H9 (cell line): ENCODE results near the gene GMPR. TPM values are rescaled to one million over a fixed set of nuclear protein-coding genes. Genes with fewer than 3 reads are reported as not detected.

Experiments used
- DNase-seq: peaks from one replicate; pipeline ENCODE4 v3.0.0-alpha.2; 2017
- H2AFZ ChIP-seq: one replicate; pipeline ENCODE4 v1.6.1; 2013; ENCODE audit warnings: mild to moderate bottlenecking, low read length, control low read depth, moderate library complexity
- H2AK5ac ChIP-seq: 2 replicates; pipeline ENCODE4 v1.6.1; 2013; ENCODE audit warnings: low read length, control low read depth, mixed read lengths; ENCODE audit not compliant: insufficient read length
- H2BK120ac ChIP-seq: one replicate; pipeline ENCODE4 v1.6.1; 2013; ENCODE audit warnings: low read depth, mild to moderate bottlenecking, low read length, control low read depth, inconsistent platforms; ENCODE audit not compliant: poor library complexity, severe bottlenecking
- H2BK12ac ChIP-seq: 2 replicates; pipeline ENCODE4 v1.6.1; 2013; ENCODE audit warnings: low read length, control low read depth, mixed read lengths, low read depth; ENCODE audit not compliant: insufficient read length
- H2BK15ac ChIP-seq: 2 replicates; pipeline ENCODE4 v1.6.1; 2013; ENCODE audit warnings: low read depth, low read length, control low read depth
- H2BK20ac ChIP-seq: one replicate; pipeline ENCODE4 v1.6.1; 2013; ENCODE audit warnings: low read depth, mild to moderate bottlenecking, low read length, control low read depth, inconsistent platforms; ENCODE audit not compliant: poor library complexity, severe bottlenecking
- H2BK5ac ChIP-seq: 2 replicates; pipeline ENCODE4 v1.6.1; 2013; ENCODE audit warnings: low read length, control low read depth, mixed read lengths; ENCODE audit not compliant: insufficient read length
- H3K14ac ChIP-seq: 2 replicates; pipeline ENCODE4 v1.6.1; 2013; ENCODE audit warnings: low read length, control low read depth; ENCODE audit not compliant: insufficient read depth
- H3K18ac ChIP-seq: 2 replicates; pipeline ENCODE4 v1.6.1; 2013; ENCODE audit warnings: low read depth, mild to moderate bottlenecking, mixed read lengths, low read length, control low read depth; ENCODE audit not compliant: insufficient read length
- H3K23ac ChIP-seq: 2 replicates; pipeline ENCODE4 v1.6.1; 2013; ENCODE audit warnings: low read length, control low read depth, mixed read lengths, low read depth; ENCODE audit not compliant: insufficient read length
- H3K23me2 ChIP-seq: 2 replicates; pipeline ENCODE4 v1.6.1; 2013; ENCODE audit warnings: low read depth, mild to moderate bottlenecking, mixed read lengths, low read length, control low read depth; ENCODE audit not compliant: insufficient read length, poor library complexity, severe bottlenecking
- H3K27ac ChIP-seq: 2 replicates; pipeline ENCODE4 v1.5.1; 2013; ENCODE audit warnings: low read length, control low read depth, mixed read lengths, low read depth; ENCODE audit not compliant: insufficient read length
- H3K27me3 ChIP-seq: 2 replicates; pipeline ENCODE4 v1.6.1; 2013; ENCODE audit warnings: low read length, control low read depth, inconsistent platforms; ENCODE audit not compliant: insufficient read depth
- H3K4ac ChIP-seq: 2 replicates; pipeline ENCODE4 v1.6.1; 2013; ENCODE audit warnings: low read depth, mild to moderate bottlenecking, control low read depth, inconsistent platforms, low read length, moderate library complexity
- H3K4me1 ChIP-seq: 2 replicates; pipeline ENCODE4 v1.6.1; 2013; ENCODE audit warnings: low read length, control low read depth, inconsistent platforms; ENCODE audit not compliant: insufficient read depth
- H3K4me2 ChIP-seq: 2 replicates; pipeline ENCODE4 v1.6.1; 2013; ENCODE audit warnings: low read length, control low read depth, mixed read lengths; ENCODE audit not compliant: insufficient read length, insufficient read depth
- H3K56ac ChIP-seq: 2 replicates; pipeline ENCODE4 v1.6.1; 2013; ENCODE audit warnings: low read depth, mild to moderate bottlenecking, mixed read lengths, low read length, control low read depth; ENCODE audit not compliant: insufficient read length
- H3K79me1 ChIP-seq: 2 replicates; pipeline ENCODE4 v1.6.1; 2013; ENCODE audit warnings: low read depth, mild to moderate bottlenecking, moderate library complexity, low read length, control low read depth, inconsistent platforms; ENCODE audit not compliant: insufficient read depth, poor library complexity, severe bottlenecking
- H3K79me2 ChIP-seq: 2 replicates; pipeline ENCODE4 v1.6.1; 2013; ENCODE audit warnings: low read length, control low read depth, inconsistent platforms; ENCODE audit not compliant: insufficient read depth
- H3K9ac ChIP-seq: 2 replicates; pipeline ENCODE4 v1.6.1; 2013; ENCODE audit warnings: low read length, control low read depth, mixed read lengths; ENCODE audit not compliant: insufficient read length; ENCODE audit errors: extremely low read depth
- H3K9me3 ChIP-seq: one replicate; pipeline ENCODE4 v1.6.1; 2013; ENCODE audit warnings: low read depth, low read length, inconsistent platforms; ENCODE audit not compliant: control insufficient read depth
- H3T11ph ChIP-seq: one replicate; pipeline ENCODE4 v1.6.1; 2013; ENCODE audit warnings: mild to moderate bottlenecking, low read length, control low read depth, inconsistent platforms
- H4K20me1 ChIP-seq: one replicate; pipeline ENCODE4 v1.6.1; 2013; ENCODE audit not compliant: control insufficient read depth, insufficient read length, insufficient read depth
- H4K5ac ChIP-seq: 2 replicates; pipeline ENCODE4 v1.6.1; 2013; ENCODE audit warnings: low read depth, mild to moderate bottlenecking, mixed read lengths, low read length, control low read depth; ENCODE audit not compliant: insufficient read length
- H4K8ac ChIP-seq: replicated peaks from 2 replicates; pipeline ENCODE4 v1.6.1; 2013; ENCODE audit warnings: low read length, control low read depth, mixed read lengths, low read depth; ENCODE audit not compliant: insufficient read length
- H4K91ac ChIP-seq: 2 replicates; pipeline ENCODE4 v1.6.1; 2013; ENCODE audit warnings: low read depth, mild to moderate bottlenecking, moderate library complexity, mixed read lengths, low read length, control low read depth; ENCODE audit not compliant: insufficient read length
- H3K27ac Mint-ChIP-seq, 3 experiments: 2 replicates in 2 of 3; 3 replicates in 1 of 3; pipeline ENCODE4 v1.8.0; 2020 to 2021; ENCODE audit warnings: mixed read lengths in 3 of 3, mild to moderate bottlenecking in 1 of 3, moderate library complexity in 1 of 3
- H3K27me3 Mint-ChIP-seq: 2 replicates; pipeline ENCODE4 v1.8.0; 2021; ENCODE audit warnings: low read depth, mild to moderate bottlenecking, moderate library complexity, mixed read lengths
- H3K36me3 Mint-ChIP-seq, 3 experiments: 2 replicates in 2 of 3; 3 replicates in 1 of 3; pipeline ENCODE4 v1.8.0; 2020 to 2021; ENCODE audit warnings: low read depth in 3 of 3, mixed read lengths in 3 of 3; ENCODE audit not compliant: insufficient read depth in 1 of 3
- H3K4me1 Mint-ChIP-seq, 2 experiments: 2 replicates each; pipeline ENCODE4 v1.8.0; 2020; ENCODE audit warnings: mixed read lengths in 2 of 2
- H3K4me3 Mint-ChIP-seq, 2 experiments: 2 replicates in 1 of 2; 3 replicates in 1 of 2; pipeline ENCODE4 v1.8.0; 2020 to 2021; ENCODE audit warnings: mild to moderate bottlenecking in 2 of 2, mixed read lengths in 2 of 2, moderate library complexity in 1 of 2
- H3K9me3 Mint-ChIP-seq, 2 experiments: 2 replicates in 1 of 2; 3 replicates in 1 of 2; pipeline ENCODE4 v1.8.0; 2020; ENCODE audit warnings: mild to moderate bottlenecking in 2 of 2, mixed read lengths in 2 of 2, moderate library complexity in 1 of 2
- WGBS: extraction: QIAGEN DNeasy Blood & Tissue Kit; methylation state at CpG from one replicate; pipeline ENCODE4 v1.1.7; 2013; ENCODE audit warnings: missing lambda C conversion rate, low lambda C conversion rate, mixed read lengths; ENCODE audit not compliant: insufficient read length; ENCODE audit errors: extremely low coverage; 5-methylcytosine and 5-hydroxymethylcytosine counted together
- total RNA-seq: library from RNA; stranded (reverse); gene quantifications from 2 replicates; pipeline ENCODE4 v1.2.1, GENCODE V29; 2021
- TF ChIP-seq, protein P1 (sequence below): fragments of 200-600 bp; sonication (generic); conservative IDR thresholded peaks from 3 replicates; pipeline ENCODE4 v1.8.0; 2021; ENCODE audit warnings: antibody characterized with exemption, mild to moderate bottlenecking

GMPR gene
- total RNA-seq, 1 experiment from 2014 or later = 0.70 TPM

DNA sequence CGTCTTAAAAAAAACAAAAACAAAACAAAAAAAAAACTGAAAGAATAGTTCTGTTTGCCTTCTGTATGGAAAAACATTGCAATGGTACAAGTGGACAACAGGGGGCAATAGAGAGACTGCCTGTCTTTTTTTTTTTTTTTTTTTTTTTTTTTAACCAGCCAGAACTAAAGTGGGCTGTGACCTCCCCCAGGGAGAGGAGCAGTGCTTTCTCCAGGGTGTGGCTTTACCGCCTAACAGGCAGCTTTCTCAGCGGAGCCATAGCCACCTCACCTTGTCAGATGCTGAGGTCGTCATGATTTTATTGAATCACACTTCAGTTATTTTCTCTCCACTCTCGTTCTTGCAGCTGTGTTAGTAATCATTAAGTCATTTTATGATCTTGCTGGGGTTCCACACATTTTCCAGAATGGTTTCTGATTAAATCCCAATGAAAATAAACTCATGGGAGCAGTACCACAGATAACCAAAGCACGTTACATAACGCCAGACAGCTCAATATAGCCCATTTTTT is 78.4 kb downstream of the GMPR start:
- H3K4ac ChIP-seq = no peak overlapping the region
- Mint-ChIP-seq H3K9me3 (no peaks in the 10 kb centered on the region), H3K4me3 (no peak overlapping the region), H3K27me3 (no peaks in the 10 kb centered on the region; the same call in none of the 2 replicates), H3K4me1 (peaks cover 19 to 21% of the 10 kb centered on the region in 2 experiments), H3K36me3 (no peaks in the 10 kb centered on the region), H3K27ac (no peak overlapping the region)
- H4K8ac ChIP-seq = no peak overlapping the region
- H3K27me3 ChIP-seq = no peaks in the 10 kb centered on the region
- H3K18ac ChIP-seq = no peak overlapping the region
- no peak overlapping the region for H3K23ac ChIP-seq
- H4K91ac ChIP-seq = no peak overlapping the region
- peak; percentile 67 for DNase-seq
- no peak overlapping the region for H2AK5ac ChIP-seq
- H2AFZ ChIP-seq = no peak overlapping the region
- no peak overlapping the region for H3T11ph ChIP-seq
- H3K9me3 ChIP-seq = no peaks in the 10 kb centered on the region
- no peaks in the 10 kb centered on the region for H3K79me2 ChIP-seq
- H2BK5ac ChIP-seq = no peak overlapping the region
- H3K23me2 ChIP-seq = no peaks in the 10 kb centered on the region
- no peak overlapping the region for H3K14ac ChIP-seq
- H3K4me2 ChIP-seq = no peak overlapping the region
- no CpG with 5 or more reads among the region's 7 CpGs for WGBS
- H3K9ac ChIP-seq = no peak overlapping the region
- no peak overlapping the region for H2BK12ac ChIP-seq
- no peaks in the 10 kb centered on the region for H3K4me1 ChIP-seq
- no peak overlapping the region for H2BK120ac ChIP-seq
- H2BK20ac ChIP-seq = no peak overlapping the region
- H3K56ac ChIP-seq = no peak overlapping the region
- no peaks in the 10 kb centered on the region for H4K20me1 ChIP-seq
- H2BK15ac ChIP-seq = no peak overlapping the region
- TF ChIP-seq, protein P1, sequence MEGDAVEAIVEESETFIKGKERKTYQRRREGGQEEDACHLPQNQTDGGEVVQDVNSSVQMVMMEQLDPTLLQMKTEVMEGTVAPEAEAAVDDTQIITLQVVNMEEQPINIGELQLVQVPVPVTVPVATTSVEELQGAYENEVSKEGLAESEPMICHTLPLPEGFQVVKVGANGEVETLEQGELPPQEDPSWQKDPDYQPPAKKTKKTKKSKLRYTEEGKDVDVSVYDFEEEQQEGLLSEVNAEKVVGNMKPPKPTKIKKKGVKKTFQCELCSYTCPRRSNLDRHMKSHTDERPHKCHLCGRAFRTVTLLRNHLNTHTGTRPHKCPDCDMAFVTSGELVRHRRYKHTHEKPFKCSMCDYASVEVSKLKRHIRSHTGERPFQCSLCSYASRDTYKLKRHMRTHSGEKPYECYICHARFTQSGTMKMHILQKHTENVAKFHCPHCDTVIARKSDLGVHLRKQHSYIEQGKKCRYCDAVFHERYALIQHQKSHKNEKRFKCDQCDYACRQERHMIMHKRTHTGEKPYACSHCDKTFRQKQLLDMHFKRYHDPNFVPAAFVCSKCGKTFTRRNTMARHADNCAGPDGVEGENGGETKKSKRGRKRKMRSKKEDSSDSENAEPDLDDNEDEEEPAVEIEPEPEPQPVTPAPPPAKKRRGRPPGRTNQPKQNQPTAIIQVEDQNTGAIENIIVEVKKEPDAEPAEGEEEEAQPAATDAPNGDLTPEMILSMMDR = peak; percentile 82
- no peak overlapping the region for H4K5ac ChIP-seq
- H3K79me1 ChIP-seq = no peaks in the 10 kb centered on the region
- no peak overlapping the region for H3K27ac ChIP-seq
